Endodermal cell (in vitro differentiated cells): ENCODE data around the gene PANK2. TPM values are rescaled to one million over a fixed set of nuclear protein-coding genes. Genes with fewer than 3 reads are reported as not detected.

Experiments
- DNase-seq: peaks from one replicate; pipeline ENCODE4 v3.0.0-alpha.2; 2017
- H3K27ac ChIP-seq: 2 replicates; pipeline ENCODE4 v1.5.1; 2013; ENCODE audit warnings: mild to moderate bottlenecking, low read depth, low read length, moderate library complexity
- H3K27me3 ChIP-seq: 2 replicates; pipeline ENCODE4 v1.6.1; 2013; ENCODE audit warnings: mild to moderate bottlenecking, low read length, moderate library complexity; ENCODE audit not compliant: insufficient read depth, control insufficient read depth, poor library complexity, severe bottlenecking
- H3K36me3 ChIP-seq: 2 replicates; pipeline ENCODE4 v1.7.0; 2013; ENCODE audit warnings: mild to moderate bottlenecking, low read length, moderate library complexity; ENCODE audit not compliant: control insufficient read depth, insufficient read depth
- H3K4me1 ChIP-seq: one replicate; pipeline ENCODE4 v1.7.0; 2013; ENCODE audit warnings: low read length; ENCODE audit not compliant: control insufficient read depth, insufficient read depth
- H3K4me3 ChIP-seq: 2 replicates; pipeline ENCODE4 v1.5.1; 2013; ENCODE audit warnings: mild to moderate bottlenecking, low read length, moderate library complexity
- H3K9ac ChIP-seq: 2 replicates; pipeline ENCODE4 v1.6.1; 2013; ENCODE audit warnings: mild to moderate bottlenecking, low read length, moderate library complexity; ENCODE audit not compliant: poor library complexity, severe bottlenecking; ENCODE audit errors: extremely low read depth
- H3K9me3 ChIP-seq: 2 replicates; pipeline ENCODE4 v1.6.1; 2013; ENCODE audit warnings: mild to moderate bottlenecking, low read length, moderate library complexity; ENCODE audit not compliant: control insufficient read depth
- H3K27ac Mint-ChIP-seq: 2 replicates; pipeline ENCODE4 v1.8.0; 2020; ENCODE audit warnings: mixed read lengths
- H3K27me3 Mint-ChIP-seq: 2 replicates; pipeline ENCODE4 v1.8.0; 2021; ENCODE audit warnings: mild to moderate bottlenecking, mixed read lengths; ENCODE audit not compliant: insufficient read depth
- H3K36me3 Mint-ChIP-seq: 2 replicates; pipeline ENCODE4 v1.8.0; 2020; ENCODE audit warnings: low read depth, mixed read lengths
- H3K4me1 Mint-ChIP-seq: 2 replicates; pipeline ENCODE4 v1.8.0; 2020; ENCODE audit warnings: mixed read lengths
- H3K4me3 Mint-ChIP-seq: 2 replicates; pipeline ENCODE4 v1.8.0; 2020; ENCODE audit warnings: mild to moderate bottlenecking, moderate library complexity, mixed read lengths
- H3K9me3 Mint-ChIP-seq: 2 replicates; pipeline ENCODE4 v1.8.0; 2020; ENCODE audit warnings: mild to moderate bottlenecking, mixed read lengths
- WGBS, 2 experiments: methylation state at CpG; one replicate each; pipeline versions ENCODE4 v1.1.5 to v1.1.7; 2013; ENCODE audit warnings: missing lambda C conversion rate in 2 of 2, mixed read lengths in 1 of 2; ENCODE audit not compliant: insufficient coverage in 1 of 2, insufficient read length in 1 of 2; 5-methylcytosine and 5-hydroxymethylcytosine counted together
- microRNA-seq: library from miRNA; unstranded; fragments of <30 nt; microRNA quantifications from one replicate; pipeline ENCODE4 v1.2.0, GENCODE V29; 2020; ENCODE audit warnings: borderline microRNAs expressed
- total RNA-seq, 2 donors: library from RNA; stranded (reverse); fragmentation: NEBNext Ultra II Directional in 1 of 2; extraction: Animal tissue kit (Norgen Biotek cat#: 25700) in 1 of 2; gene quantifications; 2 replicates in 1 of 2; 3 replicates in 1 of 2; pipeline ENCODE4 v1.2.1, GENCODE V29; 2021
- TF ChIP-seq, protein P1 (sequence below): fragments of 200-600 bp; sonication (generic); conservative IDR thresholded peaks from 2 replicates; pipeline ENCODE4 v1.5.0; 2021; ENCODE audit warnings: antibody characterized with exemption, mild to moderate bottlenecking

PANK2 gene
- total RNA-seq, 2 donors from 2014 or later: 57.6 to 66.5 TPM

DNA sequence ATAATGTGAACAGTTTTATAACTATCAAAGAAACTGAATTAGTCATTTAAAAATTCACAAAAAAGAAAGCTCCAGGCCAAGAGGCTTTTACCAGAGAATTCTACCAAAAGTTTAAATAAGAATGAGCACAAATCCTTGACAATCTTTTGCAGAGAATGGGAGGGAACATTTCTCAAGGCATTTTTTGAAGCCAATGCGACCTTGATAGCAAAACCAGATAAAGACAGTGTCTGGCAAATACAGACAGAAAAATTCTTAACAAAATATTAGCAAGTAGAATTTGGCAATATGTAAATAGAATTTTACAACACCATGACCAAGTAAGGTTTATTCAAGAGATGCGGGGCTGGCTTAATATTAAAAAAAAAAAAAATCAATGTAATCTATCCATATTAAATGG is 84.5 kb downstream of the PANK2 start:
- no peaks in the 10 kb centered on the region for H3K27me3 Mint-ChIP-seq
- 85% methylated on average over 1 of the region's 2 CpGs; no CpG with 5 or more reads in 1 of the 2 experiments for WGBS, 2 experiments
- no peak overlapping the region for H3K4me3 Mint-ChIP-seq
- no peak for DNase-seq
- H3K9me3 Mint-ChIP-seq: no peaks in the 10 kb centered on the region
- TF ChIP-seq, protein P1, sequence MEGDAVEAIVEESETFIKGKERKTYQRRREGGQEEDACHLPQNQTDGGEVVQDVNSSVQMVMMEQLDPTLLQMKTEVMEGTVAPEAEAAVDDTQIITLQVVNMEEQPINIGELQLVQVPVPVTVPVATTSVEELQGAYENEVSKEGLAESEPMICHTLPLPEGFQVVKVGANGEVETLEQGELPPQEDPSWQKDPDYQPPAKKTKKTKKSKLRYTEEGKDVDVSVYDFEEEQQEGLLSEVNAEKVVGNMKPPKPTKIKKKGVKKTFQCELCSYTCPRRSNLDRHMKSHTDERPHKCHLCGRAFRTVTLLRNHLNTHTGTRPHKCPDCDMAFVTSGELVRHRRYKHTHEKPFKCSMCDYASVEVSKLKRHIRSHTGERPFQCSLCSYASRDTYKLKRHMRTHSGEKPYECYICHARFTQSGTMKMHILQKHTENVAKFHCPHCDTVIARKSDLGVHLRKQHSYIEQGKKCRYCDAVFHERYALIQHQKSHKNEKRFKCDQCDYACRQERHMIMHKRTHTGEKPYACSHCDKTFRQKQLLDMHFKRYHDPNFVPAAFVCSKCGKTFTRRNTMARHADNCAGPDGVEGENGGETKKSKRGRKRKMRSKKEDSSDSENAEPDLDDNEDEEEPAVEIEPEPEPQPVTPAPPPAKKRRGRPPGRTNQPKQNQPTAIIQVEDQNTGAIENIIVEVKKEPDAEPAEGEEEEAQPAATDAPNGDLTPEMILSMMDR: no peak
- Histone ChIP-seq H3K9ac (no peak overlapping the region), H3K4me3 (no peak overlapping the region), H3K27me3 (no peaks in the 10 kb centered on the region), H3K27ac (no peak overlapping the region), H3K36me3 (peaks cover 25% of the 10 kb centered on the region), H3K4me1 (no peaks in the 10 kb centered on the region), H3K9me3 (peaks cover 8% of the 10 kb centered on the region)
- no peak overlapping the region for H3K27ac Mint-ChIP-seq
- H3K4me1 Mint-ChIP-seq: peaks cover 8% of the 10 kb centered on the region
- H3K36me3 Mint-ChIP-seq: peaks cover 26% of the 10 kb centered on the region

DNA sequence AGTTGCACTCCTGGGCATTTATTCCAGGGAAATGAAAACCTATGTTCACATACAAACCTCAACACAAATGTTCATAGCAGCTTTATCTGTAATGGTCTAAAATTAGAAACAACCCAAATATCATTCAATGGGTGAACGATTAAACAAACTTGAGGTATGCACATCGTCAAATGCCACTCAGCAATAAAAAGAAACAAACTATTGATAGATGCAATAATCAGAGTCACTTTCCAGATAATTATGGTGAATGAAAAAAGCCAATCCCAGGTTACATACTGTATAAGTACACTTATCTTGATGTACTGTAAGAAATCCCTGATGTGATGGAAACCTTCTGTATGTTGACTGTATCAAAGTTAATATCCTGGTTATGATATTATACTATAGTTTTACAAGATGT is 87.3 kb downstream of the PANK2 start:
- H3K27ac ChIP-seq: no peak overlapping the region
- H3K9ac ChIP-seq: no peak overlapping the region
- H3K36me3 ChIP-seq: peaks cover 24% of the 10 kb centered on the region
- Mint-ChIP-seq H3K9me3 (no peaks in the 10 kb centered on the region), H3K4me1 (no peaks in the 10 kb centered on the region), H3K36me3 (peaks cover 13% of the 10 kb centered on the region), H3K4me3 (no peak overlapping the region), H3K27me3 (no peaks in the 10 kb centered on the region), H3K27ac (no peak overlapping the region)
- H3K4me3 ChIP-seq: no peak overlapping the region
- no peaks in the 10 kb centered on the region for H3K4me1 ChIP-seq
- no peaks in the 10 kb centered on the region for H3K27me3 ChIP-seq
- WGBS, 2 experiments: 100% methylated on average over 2 of the region's 2 CpGs; no CpG with 5 or more reads in 1 of the 2 experiments
- no peak for DNase-seq
- TF ChIP-seq, protein P1: no peak
- peaks cover 8% of the 10 kb centered on the region for H3K9me3 ChIP-seq

Small RNAs within 50 kb of the gene (microRNA-seq; reads per million reads assigned to microRNA genes)
- gene MIR103A2: not detected
- gene MIR103B2: not detected

Other genes starting within 250 kb of the PANK2 start
- not detected for gene GFRA4, start 226.0 kb upstream of the PANK2 start, total RNA-seq
- gene ADAM33, start 207.4 kb upstream of the PANK2 start, total RNA-seq: 1 to 10 TPM; 3.0 to 3.3 TPM
- gene SIGLEC1, start 176.8 kb upstream of the PANK2 start, total RNA-seq: not detected
- 1 to 10 TPM; 1.1 to 1.4 TPM for gene HSPA12B, start 156.7 kb upstream of the PANK2 start, total RNA-seq
- 10 to 100 TPM; 38.8 to 43.3 TPM for gene ADISSP, start 121.6 kb upstream of the PANK2 start, total RNA-seq
- gene SPEF1, start 107.9 kb upstream of the PANK2 start, total RNA-seq: under 1 TPM; 0.35 to 0.44 TPM
- gene CENPB, start 102.6 kb upstream of the PANK2 start, total RNA-seq: 10 to 100 TPM; 43.0 to 50.7 TPM
- 10 to 100 TPM; 25.7 to 33.6 TPM for gene CDC25B, start 93.1 kb upstream of the PANK2 start, total RNA-seq
- 1 to 10 TPM; 5.1 to 6.1 TPM for gene AP5S1, start 68.8 kb upstream of the PANK2 start, total RNA-seq
- 10 to 100 TPM; 43.1 to 43.2 TPM for gene MAVS, start 42.6 kb upstream of the PANK2 start, total RNA-seq
- gene RNF24, start 126.2 kb downstream of the PANK2 start, total RNA-seq: 10 to 100 TPM; 22.8 to 26.1 TPM